Measurements from ENCODE around the gene MAFF. TPM values are rescaled to one million over a fixed set of nuclear protein-coding genes. Genes with fewer than 3 reads are reported as not detected.

Gene MAFF
- total and polyA plus RNA-seq, 12 donors = 2.9 to 21.4 (median 6.0) TPM

DNA sequence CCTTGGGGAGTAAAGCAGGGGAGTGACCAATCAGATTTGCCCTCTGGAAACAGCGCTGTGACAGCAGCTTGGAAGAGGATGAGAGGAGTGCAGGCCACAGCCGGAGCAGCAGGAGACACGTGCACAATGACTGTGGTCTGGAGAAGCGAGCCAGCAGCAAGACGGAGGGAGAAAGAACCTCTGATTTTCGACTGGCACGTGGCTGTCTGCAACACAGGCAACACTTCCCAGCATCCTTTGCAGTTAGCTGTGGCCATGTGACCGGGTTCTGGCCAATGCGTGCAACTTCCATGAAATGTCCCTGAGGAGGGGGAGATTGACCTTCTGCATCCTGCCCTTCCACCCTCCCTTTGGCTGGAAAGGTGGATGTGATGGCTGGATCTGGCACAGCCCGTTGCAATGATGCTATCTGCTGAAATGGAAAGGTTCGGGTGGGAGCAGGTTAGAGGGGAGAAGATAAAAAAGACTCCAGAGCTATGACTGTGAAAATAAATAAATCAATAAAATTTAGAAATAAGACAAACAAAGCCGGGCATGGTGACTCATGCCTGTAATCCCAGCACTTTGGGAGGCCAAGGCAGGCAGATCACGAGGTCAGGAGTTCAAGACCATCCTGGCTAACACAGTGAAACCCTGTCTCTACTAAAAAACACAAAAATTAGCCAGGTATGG is 35.7 kb upstream of the MAFF start:
- WGBS, 2 donors = 90 to 96% methylated on average over 13 of the region's 13 CpGs
- DNase-seq (no peak), ATAC-seq (no peak)
- peaks cover 0 to 17% (median 0%) of the 10 kb centered on the region in 9 donors for H3K36me3 ChIP-seq
- no peaks in the 10 kb centered on the region for H3K27me3 ChIP-seq
- TF ChIP-seq, protein P1, sequence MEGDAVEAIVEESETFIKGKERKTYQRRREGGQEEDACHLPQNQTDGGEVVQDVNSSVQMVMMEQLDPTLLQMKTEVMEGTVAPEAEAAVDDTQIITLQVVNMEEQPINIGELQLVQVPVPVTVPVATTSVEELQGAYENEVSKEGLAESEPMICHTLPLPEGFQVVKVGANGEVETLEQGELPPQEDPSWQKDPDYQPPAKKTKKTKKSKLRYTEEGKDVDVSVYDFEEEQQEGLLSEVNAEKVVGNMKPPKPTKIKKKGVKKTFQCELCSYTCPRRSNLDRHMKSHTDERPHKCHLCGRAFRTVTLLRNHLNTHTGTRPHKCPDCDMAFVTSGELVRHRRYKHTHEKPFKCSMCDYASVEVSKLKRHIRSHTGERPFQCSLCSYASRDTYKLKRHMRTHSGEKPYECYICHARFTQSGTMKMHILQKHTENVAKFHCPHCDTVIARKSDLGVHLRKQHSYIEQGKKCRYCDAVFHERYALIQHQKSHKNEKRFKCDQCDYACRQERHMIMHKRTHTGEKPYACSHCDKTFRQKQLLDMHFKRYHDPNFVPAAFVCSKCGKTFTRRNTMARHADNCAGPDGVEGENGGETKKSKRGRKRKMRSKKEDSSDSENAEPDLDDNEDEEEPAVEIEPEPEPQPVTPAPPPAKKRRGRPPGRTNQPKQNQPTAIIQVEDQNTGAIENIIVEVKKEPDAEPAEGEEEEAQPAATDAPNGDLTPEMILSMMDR (IDR thresholded peaks at IDR 0.05) = no peak
- H3K9me3 ChIP-seq = no peaks in the 10 kb centered on the region
- H3K4me1 ChIP-seq = peaks cover 0 to 54% (median 24%) of the 10 kb centered on the region in 9 donors
- intact Hi-C loops (cut with DNase I) = loop anchor here in 3 of 10 donors (10.0 kb wide), 1 partner anchor 51 kb away; the partner anchor contains the start of gene BAIAP2L2 (in 3 of the 3)
- no peak overlapping the region for H3K4me3 ChIP-seq
- H3K27ac ChIP-seq = no peak overlapping the region

DNA sequence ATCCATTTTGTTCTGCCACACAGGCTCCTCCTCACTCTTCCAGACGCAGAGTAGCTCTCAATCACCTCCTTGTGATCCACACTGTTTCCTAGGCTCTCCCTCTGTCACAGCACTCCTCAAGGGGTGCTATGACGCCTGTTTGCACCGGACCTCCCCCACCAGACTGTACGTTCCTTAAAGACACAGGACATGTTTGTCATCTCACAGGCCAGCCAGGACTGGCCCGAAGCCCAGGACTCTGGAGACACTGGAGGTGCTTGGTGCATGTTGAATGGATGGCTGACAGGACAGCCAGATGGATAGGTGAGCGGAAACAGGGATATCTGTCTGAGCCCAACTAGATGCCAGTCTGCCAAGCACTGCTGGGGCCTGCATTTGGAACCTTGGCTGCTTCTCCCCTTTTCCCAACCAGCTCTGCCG is 33.8 kb upstream of the MAFF start:
- Histone ChIP-seq H3K36me3 (peaks cover 0 to 17% (median 0%) of the 10 kb centered on the region in 9 donors), H3K27me3 (no peaks in the 10 kb centered on the region), H3K27ac (peak overlapping the region in 8 of 10 donors; percentile 40 to 78 (median 62)), H3K4me1 (peaks cover 8 to 66% (median 36%) of the 10 kb centered on the region in 9 donors), H3K9me3 (no peaks in the 10 kb centered on the region), H3K4me3 (no peak overlapping the region)
- DNase-seq = peak; percentile 66 to 75
- intact Hi-C loops (cut with DNase I) = loop anchor here in 3 of 10 donors (10.0 kb wide), 1 partner anchor 53 kb away; the partner anchor contains the start of gene BAIAP2L2 (in 3 of the 3)
- TF ChIP-seq, protein P1 (IDR thresholded peaks at IDR 0.05) = no peak
- ATAC-seq = peak; percentile 41 to 84 (median 71)
- 27 to 41% methylated on average over 7 of the region's 7 CpGs for WGBS, 2 donors

DNA sequence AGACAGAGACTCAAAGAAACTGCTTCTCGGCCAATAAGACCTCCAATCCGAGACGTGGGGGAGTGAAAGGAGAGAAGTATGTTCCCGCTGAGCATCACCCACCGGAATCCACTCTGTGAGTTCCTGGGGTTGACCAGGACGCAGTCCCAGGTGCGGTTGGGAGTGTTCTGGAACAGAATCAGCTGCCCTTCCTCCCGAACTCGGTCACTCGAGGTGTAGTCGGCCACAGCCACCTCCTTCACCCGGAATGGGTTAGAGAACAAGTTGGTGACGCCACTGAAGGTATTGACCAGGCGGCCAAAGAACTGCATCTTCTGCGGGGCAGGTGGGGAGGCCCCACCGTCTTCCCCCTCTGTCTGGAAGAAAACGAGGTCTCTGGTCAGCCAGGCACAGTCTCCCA is 32.7 kb upstream of the MAFF start:
- DNase-seq (no peak), ATAC-seq (no peak)
- intact Hi-C loops (cut with DNase I) = loop anchor here in 3 of 10 donors (10.0 kb wide), 1 partner anchor 54 kb away; the partner anchor contains the start of gene BAIAP2L2 (in 3 of the 3)
- TF ChIP-seq, protein P1 (IDR thresholded peaks at IDR 0.05) = no peak
- Histone ChIP-seq H3K27me3 (no peaks in the 10 kb centered on the region), H3K4me1 (peaks cover 13 to 65% (median 32%) of the 10 kb centered on the region in 9 donors), H3K27ac (peak overlapping the region in 2 of 10 donors; percentile 77 to 78), H3K36me3 (peaks cover 0 to 17% (median 0%) of the 10 kb centered on the region in 9 donors), H3K9me3 (no peaks in the 10 kb centered on the region), H3K4me3 (no peak overlapping the region)
- WGBS, 2 donors = 93% methylated on average over 17 of the region's 17 CpGs

DNA sequence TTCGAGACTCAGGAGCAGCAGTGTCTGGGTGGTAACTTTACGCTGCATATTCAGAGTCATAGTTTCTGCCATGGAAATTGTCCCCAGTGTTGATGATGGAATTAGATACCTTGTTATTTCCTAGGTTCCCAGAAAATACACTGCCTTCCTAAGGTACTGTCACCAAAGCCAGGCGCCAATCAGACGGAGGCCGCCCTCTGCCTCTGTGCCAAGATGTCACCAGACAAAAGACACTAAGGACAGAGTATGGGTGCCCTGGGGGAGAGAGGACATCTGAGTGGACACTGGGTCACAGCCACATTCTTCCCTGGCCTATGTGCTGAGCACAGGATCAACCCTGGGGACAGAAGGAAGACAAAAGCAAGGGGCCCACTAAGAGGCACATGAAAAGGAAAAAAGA is 31.3 kb upstream of the MAFF start:
- DNase-seq = no peak
- TF ChIP-seq, protein P1 (IDR thresholded peaks at IDR 0.05) = no peak
- 90% methylated on average over 5 of the region's 5 CpGs for WGBS, 2 donors

More for the DNA sequence above, 31.3 kb upstream of the MAFF start:
- Histone ChIP-seq H3K27ac (peak overlapping the region in 2 of 10 donors; percentile 19 to 21), H3K4me1 (peaks cover 17 to 61% (median 39%) of the 10 kb centered on the region in 9 donors), H3K4me3 (no peak overlapping the region), H3K27me3 (no peaks in the 10 kb centered on the region), H3K36me3 (peaks cover 0 to 17% (median 0%) of the 10 kb centered on the region in 9 donors), H3K9me3 (no peaks in the 10 kb centered on the region)
- no peak for ATAC-seq
- intact Hi-C loops (cut with DNase I) = no loop called here

All from heart right ventricle (tissue), 16 donors.